Measurements from ENCODE around the gene SCUBE1.

SCUBE1 gene

GRCh38 chr22:43169310-43170130, 173.7 kb downstream of the SCUBE1 start:
- no peak for DNase-seq

GRCh38 chr22:43168471-43169309, 174.5 kb downstream of the SCUBE1 start:
- no peak for DNase-seq

- no peak for DNase-seq
Observed at GRCh38 chr22:43167001-43167589, 176.1 kb downstream of the SCUBE1 start.

DNA sequence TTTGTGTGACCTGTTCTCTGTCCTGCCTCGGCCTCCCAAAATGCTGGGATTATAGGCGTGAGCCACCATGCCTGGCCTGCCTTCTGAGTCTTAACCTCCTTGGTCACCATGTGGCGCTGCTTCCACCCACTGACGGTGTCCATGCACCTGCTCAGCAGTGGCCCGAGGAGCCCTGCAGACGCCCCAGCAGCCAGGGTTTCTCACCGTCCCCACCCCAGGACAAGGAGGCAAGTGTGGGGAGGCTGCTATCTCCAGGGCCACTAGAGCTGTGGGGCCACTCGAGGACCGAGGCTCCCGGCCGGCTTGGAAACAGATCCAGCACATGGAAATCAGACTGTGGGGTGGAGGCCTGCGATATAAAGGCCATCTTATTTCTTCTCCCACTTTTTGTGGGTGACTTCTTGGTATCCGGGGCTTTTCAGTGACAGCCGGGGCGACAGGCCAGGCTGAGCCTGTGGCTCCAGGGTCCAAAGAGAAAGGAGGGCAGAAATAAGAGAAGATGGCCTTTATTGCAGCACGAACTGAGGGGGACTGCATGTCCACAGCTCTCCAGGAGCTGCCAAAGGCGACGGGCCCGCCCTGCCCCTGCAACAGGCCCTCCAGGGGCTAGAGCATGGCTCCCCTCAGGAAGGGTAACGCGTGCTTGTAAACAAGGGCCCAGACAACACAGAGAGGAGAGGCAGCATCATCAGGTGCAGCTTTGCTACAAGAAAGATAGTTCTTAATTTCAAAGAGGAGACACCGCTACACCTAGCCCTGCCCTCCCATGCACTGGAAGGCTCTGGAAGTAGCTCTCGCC, 176.8 kb downstream of the SCUBE1 start:
- no peak for DNase-seq

DNA sequence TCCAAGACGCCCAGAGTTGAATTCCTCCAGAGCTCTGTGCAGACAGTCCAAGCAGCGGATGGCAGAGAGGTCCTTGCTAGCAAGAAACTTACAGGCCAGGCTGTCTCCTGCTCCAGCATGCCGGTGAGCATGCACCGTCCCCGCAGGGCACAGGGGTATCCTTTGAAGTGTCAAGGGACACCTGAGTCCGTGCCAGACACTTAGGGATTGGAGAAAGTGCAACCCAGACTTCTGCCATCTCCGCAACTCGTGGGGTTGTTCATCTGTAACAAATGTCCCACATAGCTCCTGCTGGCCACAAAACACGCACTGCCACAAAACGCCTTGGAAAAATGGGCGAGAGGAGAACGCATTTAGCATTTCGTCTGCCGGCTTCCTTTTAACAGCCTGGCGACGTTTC, 178.5 kb downstream of the SCUBE1 start:
- no peak for DNase-seq

DNA sequence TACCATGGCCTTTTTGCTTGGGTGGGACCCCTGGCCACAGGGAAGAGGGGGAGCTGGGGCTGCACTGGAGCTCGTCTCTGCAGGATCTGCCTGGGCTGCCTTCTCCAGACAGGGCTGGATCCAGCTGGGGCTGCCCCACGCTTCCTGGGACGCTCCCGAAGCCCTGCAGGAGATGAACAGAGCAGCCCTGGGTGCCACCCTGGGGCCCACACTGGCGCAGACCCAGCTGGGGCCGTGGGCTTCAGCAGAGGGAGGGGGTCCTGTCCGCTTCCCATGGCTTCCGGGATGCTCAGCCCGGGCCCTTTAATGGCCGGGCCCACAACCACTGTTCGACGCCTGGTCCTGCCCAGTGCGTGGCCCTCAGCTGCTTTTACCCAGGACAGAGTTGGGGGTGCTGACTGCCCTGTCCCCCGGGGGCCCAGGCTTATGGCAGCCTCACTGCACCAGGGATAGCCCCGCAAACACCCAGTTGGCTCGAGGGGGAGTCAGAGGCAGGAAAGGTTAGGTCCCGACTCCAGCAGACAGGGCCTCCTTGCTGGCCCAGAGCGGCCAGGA, 179.9 kb downstream of the SCUBE1 start:
- DNase-seq = no peak

DNA sequence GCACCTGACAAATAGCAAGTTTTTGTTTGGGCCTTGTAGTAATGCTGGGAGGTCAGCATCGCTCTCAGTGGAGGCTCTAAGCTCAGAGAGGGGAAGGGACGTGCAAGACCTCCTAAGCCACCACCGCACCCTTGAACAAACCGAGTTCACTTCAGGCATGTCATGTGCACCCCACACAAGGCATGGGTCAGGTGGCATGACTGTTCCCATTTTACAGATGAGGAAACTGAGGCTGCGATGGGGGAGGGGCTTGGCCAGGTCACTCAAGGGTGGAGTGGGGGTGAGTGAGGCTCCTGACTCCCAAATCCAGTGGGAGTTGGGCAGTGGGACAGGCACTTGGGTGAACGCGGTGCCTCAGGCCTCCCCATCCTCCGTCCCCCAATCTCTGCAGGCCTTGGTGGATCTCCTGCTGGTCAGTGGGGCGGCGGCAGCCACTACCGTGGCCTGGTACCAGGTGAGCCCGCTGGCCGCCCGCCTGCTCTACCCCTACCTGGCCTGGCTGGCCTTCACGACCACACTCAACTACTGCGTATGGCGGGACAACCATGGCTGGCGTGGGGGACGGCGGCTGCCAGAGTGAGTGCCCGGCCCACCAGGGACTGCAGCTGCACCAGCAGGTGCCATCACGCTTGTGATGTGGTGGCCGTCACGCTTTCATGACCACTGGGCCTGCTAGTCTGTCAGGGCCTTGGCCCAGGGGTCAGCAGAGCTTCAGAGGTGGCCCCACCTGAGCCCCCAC, 180.6 kb downstream of the SCUBE1 start:
- no peak for DNase-seq

DNA sequence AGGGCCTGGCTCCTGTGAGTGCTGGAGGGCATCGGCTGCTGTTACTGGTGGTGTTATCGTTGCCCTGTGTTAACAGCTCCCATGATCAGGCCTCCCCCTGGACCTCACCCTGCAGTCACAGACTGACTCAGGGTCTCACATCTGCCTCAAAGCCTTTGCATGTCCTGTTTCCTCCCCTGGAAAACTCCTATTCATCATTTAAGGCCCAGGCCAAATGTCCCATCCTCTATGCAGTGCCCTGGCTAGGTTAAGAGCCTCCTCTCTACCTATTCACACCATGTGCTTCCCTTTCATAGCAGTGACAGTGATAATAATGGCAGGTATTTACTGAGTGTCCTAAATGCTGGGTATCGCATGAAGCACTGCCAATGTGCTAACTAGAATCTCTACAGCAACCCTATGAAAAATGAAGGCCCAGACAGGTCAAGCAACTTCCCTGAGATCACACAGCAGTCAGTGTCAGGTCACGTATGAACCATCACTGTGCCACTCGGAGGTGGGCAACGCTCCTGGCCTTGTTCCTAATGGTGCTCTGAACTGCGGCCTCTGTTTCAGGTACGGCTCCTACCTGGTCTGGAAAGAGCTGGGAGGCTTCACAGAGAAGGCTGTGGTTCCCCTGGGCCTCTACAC, 182.6 kb downstream of the SCUBE1 start:
- no peak for DNase-seq

DNA sequence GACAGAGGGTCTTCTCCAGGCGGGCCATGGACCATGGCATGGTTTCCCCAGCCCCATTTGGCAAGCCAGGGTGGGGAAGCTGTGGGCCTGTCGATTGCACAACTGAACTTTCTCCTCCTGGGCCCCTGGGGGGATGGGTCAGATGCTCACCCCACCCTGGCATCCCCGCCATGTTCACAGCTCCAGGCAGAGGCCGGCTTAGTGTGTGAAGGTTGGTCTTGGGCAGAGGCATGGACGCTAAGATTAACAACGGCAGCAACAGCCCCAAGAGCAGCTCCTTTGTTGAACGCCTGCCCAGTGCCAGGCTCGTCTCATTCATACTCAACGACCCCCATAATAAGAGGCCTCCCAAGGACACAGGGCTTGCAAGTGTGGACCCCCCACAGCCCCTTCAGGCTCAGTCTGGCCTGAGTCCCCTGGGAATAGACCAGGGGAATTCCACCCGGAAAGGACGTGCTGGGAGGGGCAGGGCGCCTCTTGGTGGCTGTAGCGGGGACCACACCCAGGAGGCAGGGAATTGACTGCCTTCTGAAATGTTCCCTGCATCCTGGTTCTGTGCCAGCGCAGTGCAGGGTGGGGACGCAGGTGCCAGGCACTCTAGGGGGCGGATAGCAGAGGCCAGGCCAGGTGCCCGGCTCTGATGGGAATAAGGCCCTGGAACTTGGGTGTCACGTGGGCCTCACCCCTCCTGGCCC, 183.5 kb downstream of the SCUBE1 start:
- DNase-seq = no peak

DNA sequence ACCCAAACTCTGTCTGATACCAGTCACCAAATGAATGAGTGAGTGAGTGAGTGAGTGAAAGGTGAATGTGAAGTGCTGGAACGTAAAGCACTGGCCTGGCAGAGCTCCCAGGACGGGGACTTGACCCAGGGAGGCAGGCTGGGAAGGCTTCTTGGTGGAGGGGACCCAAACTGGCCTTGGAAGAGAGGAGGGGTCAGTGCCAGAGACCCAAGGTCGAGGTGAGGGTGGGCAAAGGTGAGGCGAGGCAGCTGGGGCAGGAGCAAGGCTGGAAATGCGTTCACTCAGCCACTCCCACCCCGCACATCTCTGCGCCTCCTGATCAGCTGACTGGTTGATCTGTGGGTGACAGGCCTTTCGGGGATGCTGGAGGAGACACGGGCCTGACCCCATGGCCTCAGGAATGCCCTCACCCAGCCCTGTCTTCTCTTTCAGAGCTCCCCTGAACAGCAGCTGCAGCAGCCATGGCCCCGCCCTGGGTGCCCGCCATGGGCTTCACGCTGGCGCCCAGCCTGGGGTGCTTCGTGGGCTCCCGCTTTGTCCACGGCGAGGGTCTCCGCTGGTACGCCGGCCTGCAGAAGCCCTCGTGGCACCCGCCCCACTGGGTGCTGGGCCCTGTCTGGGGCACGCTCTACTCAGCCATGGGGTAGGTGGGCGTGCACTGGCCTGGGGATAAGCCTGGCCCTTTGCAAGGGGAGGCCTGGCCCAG, 184.2 kb downstream of the SCUBE1 start:
- no peak for DNase-seq

DNA sequence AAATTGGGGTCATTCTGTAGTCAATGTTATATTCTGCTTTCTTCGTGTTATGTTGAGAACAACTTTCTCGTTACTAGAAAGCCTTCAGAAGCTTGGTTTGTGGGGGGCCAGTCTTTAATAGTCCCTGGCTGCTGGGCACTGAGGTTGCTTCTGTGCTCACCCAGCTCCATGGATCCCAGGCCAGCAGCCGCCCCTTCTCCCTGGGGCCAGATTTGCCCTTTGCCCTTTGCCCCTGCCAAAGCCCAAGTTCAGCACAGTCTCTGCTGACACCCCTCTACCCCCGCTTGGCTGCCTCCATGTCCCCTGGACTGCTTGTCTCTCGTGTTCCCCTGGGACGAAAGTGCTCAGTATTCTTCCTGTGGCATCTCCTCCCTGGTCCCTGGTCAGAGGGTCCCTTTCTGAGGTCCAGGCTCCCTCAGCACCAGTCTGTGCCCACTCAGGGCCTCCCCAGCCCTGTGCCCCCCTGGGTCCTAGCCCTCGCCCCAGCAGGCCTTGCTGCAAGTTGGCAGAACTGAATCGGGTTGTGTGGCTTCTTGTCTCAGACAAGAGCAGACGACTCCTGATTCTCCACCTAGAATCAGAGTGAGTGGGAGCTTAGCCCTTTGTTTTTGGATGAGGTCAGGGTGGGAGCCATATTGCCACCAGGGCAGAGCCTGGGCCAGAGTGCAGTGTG, 185.2 kb downstream of the SCUBE1 start:
- DNase-seq = no peak

DNA sequence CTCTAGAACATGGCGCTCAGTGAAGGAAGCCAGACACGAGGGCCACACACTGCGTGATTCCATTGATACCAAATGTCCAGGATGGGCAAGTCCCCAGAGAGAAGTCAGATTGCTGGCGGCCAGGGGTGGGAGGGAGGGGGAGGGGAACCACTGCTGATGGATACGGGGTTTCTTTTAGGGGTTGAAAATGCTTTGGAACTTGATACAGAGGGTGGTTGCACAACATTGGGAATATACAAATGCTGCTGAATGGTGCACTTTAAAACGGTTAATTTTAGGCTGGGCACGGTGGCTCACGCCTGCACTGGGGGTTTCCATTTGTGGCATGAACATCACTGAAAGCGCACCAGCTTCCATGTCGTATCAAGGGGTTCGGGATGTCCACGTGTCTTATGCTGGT, 186.8 kb downstream of the SCUBE1 start:
- no peak for DNase-seq

DNA sequence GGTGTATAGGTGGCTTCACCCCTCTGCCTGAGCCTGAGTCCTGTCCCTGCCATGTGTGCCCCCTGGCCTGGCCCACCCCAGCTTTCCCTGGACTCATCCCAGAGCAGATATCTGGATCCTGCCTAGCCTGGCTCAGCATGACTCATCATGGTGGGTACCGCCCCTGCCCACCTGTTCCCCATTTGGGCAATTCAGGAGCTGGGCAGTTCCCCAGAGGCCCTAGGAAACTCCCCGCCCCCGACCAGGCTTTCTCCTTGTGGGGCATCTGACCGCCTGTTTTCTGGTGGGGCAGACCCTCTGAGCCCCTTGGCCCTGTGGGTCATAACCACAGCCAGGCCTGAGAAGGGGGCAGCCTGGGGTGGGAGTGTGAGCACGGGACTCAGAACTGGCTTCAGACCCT, 187.4 kb downstream of the SCUBE1 start:
- DNase-seq = no peak

GRCh38 chr22:43154887-43155536, 188.2 kb downstream of the SCUBE1 start:
- DNase-seq = no peak

- no peak for DNase-seq
Observed at GRCh38 chr22:43153899-43154298, 189.3 kb downstream of the SCUBE1 start.

DNA sequence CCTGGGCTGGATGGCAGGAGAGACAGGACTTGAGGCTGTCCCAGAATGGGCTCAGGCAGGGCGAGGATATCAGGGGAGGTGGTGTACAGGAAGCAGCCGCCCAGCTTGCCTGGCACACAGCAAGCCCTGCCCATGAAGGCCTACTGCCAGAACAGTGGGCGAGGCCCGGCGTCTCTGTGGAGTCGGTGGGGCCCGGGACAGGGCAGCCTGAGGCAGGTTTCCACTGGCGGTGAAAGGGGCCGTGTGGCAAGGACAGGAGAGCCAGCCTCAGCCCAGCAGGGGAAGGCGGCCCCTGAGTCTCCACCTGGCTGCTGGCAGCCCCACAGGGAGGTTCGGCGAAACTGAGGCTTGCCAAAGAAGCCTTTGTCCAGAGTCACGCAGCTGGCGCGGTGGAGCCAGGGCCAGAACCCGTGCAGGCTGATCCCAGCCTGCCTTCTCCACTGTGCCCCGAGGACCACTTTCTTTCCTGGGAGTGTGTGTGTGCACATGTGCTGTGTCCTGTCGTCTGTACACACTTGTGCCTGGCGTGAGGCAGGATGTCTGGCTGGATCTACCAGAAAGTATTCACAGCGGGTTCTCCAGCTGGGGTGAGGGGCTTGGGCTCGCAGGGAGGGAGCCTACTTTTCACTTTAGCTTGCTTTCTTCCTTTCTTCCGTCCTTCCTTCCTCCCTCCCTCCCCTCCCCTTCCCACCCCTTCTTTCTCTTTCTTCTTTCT, 190.7 kb downstream of the SCUBE1 start:
- DNase-seq = no peak

- DNase-seq = no peak
Observed at GRCh38 chr22:43152003-43152356, 191.2 kb downstream of the SCUBE1 start.

DNA sequence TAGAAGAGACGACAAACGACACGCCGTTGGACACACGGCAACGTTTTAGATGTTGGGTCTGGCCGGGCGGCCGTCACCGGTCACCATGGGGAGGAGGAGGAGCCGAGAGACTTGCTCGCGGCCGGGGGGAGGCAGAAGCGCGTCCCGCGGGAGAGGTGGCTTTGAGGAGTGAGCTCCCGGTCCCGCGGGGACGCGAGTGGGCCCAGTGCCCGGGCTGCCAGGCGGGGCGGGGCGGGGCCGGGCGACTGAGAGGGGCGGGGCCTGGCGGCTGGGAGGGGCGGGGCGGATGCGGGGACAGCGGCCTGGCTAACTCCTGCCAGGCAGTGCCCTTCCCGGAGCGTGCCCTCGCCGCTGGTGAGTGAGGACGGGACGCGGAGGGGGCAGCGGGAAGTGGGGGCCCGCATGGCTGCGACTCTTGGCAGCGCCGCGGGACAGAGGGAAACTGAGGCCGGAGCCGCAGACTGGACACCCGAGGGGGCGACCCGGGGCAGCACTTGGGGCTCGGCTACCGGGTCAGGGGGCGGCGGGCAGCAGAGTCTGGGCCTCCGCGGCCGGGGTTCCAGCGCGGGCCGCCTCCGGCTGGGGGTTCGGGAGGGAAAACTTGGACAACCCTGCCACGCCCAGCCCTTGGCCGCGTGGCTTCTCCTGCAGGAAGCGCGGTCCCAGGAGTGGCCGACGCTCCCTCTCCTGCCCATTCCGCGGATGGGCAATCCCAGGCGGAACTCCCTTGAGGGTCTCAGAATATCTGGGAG, 191.7 kb downstream of the SCUBE1 start, which contains the start of gene TSPO:
Gene TSPO, plus strand, starts transcription at position 309 of the 752 bp plus-strand sequence. CDS start 7,680 bp downstream, outside the sequence.
- DNase-seq = no peak

All from NCI-H748 treated with DMSO at 0.1 percent for 48 hours (cell line).